ENCODE results near the gene SPEG.

DNA sequence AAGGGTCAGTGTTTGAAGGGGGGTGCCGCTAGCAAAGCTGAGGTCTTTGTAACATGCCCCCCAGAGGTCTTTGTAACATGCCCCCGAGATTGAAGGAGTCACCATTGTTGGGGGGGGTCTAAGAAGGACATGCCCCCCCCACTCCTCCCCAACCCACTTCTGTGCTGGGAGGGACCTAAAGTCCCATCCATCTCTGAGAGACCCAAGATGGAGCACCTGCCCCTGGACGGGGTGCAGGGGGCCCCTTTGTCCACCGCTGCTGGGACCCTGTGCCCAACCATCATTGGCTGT is 73.7 kb downstream of the SPEG start:
- no peak for TF ChIP-seq POLR2A (IDR thresholded peaks at IDR 0.05)
- TF ChIP-seq, protein P1, sequence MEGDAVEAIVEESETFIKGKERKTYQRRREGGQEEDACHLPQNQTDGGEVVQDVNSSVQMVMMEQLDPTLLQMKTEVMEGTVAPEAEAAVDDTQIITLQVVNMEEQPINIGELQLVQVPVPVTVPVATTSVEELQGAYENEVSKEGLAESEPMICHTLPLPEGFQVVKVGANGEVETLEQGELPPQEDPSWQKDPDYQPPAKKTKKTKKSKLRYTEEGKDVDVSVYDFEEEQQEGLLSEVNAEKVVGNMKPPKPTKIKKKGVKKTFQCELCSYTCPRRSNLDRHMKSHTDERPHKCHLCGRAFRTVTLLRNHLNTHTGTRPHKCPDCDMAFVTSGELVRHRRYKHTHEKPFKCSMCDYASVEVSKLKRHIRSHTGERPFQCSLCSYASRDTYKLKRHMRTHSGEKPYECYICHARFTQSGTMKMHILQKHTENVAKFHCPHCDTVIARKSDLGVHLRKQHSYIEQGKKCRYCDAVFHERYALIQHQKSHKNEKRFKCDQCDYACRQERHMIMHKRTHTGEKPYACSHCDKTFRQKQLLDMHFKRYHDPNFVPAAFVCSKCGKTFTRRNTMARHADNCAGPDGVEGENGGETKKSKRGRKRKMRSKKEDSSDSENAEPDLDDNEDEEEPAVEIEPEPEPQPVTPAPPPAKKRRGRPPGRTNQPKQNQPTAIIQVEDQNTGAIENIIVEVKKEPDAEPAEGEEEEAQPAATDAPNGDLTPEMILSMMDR (IDR thresholded peaks at IDR 0.05) = no peak

Measured in Peyer's patch (tissue), 4 donors.